ENCODE data around the gene ANKLE1. TPM values are rescaled to one million over a fixed set of nuclear protein-coding genes. Genes with fewer than 3 reads are reported as not detected.

The ANKLE1 gene
- total RNA-seq, 2 donors from 2014 or later = 4.6 to 9.9 TPM

GRCh38 chr19:17325133-17325532 is 43.4 kb downstream of the ANKLE1 start:
- no peak for DNase-seq
- no peak for TF ChIP-seq CTCF (conservative IDR thresholded peaks at IDR 0.05)

DNA sequence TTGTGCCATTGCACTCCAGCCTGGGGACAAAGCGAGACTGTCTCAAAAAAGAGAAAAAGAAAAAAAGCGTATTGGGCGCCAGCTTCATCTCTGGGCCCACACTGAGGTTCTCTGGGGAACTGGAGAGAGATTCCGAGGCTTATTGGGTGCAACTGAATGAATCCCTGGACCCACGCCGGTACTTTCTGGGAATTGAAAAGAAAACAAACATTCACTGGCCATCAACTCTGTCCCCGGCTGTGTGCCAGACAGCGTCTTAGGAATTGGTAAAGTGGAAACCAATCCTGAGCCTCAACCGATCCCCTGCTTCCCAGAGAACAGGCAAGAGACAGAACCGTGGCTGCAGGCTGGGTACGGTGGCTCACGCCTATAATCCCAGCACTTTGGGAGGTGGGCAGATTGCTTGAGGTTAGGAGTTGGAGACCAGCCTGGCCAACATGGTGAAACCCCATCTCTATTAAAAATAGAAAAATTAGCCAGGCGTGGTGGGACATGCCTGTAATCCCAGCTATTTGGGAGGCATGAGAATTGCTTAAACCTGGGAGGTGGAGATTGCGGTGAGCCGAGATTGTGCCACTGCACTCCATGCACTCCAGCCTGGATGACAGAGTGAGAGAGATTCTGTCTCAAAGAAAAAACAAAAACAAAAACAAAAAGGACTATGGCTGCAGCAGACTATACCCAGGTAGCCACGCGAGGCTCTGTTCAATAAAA is 44.3 kb downstream of the ANKLE1 start:
- no peak overlapping the region for H3K27ac Mint-ChIP-seq
- peak; percentile 45 for DNase-seq
- no peak overlapping the region for H3K4me3 ChIP-seq (ENCODE audit: low read length)
- no peak for TF ChIP-seq CTCF (conservative IDR thresholded peaks at IDR 0.05)
- no peak overlapping the region for H3K4me3 Mint-ChIP-seq
- H3K27me3 ChIP-seq (ENCODE audit: control insufficient read depth, insufficient read depth, low read length, poor library complexity, severe bottlenecking) = no peaks in the 10 kb centered on the region
- H3K27me3 Mint-ChIP-seq (ENCODE audit: insufficient read depth) = peaks cover 22% of the 10 kb centered on the region
- no peak overlapping the region for H3K9ac ChIP-seq (ENCODE audit: extremely low read depth, low read length, poor library complexity, severe bottlenecking)
- no peaks in the 10 kb centered on the region for H3K9me3 ChIP-seq (ENCODE audit: control insufficient read depth, low read length)
- peaks cover 1% of the 10 kb centered on the region for H3K4me1 Mint-ChIP-seq
- H3K9me3 Mint-ChIP-seq = no peaks in the 10 kb centered on the region
- H3K36me3 ChIP-seq (ENCODE audit: control insufficient read depth, insufficient read depth, low read length) = peaks cover 3% of the 10 kb centered on the region
- H3K27ac ChIP-seq (ENCODE audit: low read depth, low read length) = no peak overlapping the region
- H3K36me3 Mint-ChIP-seq (ENCODE audit: low read depth) = peaks cover 21% of the 10 kb centered on the region
- WGBS, 2 experiments (ENCODE audit: insufficient coverage in 1 of 2, insufficient read length in 1 of 2) = 91 to 92% methylated on average over 14 to 17 of the region's 17 CpGs
- H3K4me1 ChIP-seq (ENCODE audit: control insufficient read depth, insufficient read depth, low read length) = no peaks in the 10 kb centered on the region

More at GRCh38 chr19:17325133-17325532, 43.4 kb downstream of the ANKLE1 start:
- Histone ChIP-seq H3K4me3 (ENCODE audit: low read length) (no peak overlapping the region), H3K36me3 (ENCODE audit: control insufficient read depth, insufficient read depth, low read length) (peaks cover 6% of the 10 kb centered on the region), H3K9ac (ENCODE audit: extremely low read depth, low read length, poor library complexity, severe bottlenecking) (no peak overlapping the region), H3K27ac (ENCODE audit: low read depth, low read length) (no peak overlapping the region), H3K9me3 (ENCODE audit: control insufficient read depth, low read length) (no peaks in the 10 kb centered on the region), H3K27me3 (ENCODE audit: control insufficient read depth, insufficient read depth, low read length, poor library complexity, severe bottlenecking) (no peaks in the 10 kb centered on the region), H3K4me1 (ENCODE audit: control insufficient read depth, insufficient read depth, low read length) (no peaks in the 10 kb centered on the region)
- Mint-ChIP-seq H3K27ac (no peak overlapping the region), H3K4me1 (peaks cover 1% of the 10 kb centered on the region), H3K9me3 (no peaks in the 10 kb centered on the region), H3K4me3 (no peak overlapping the region), H3K36me3 (ENCODE audit: low read depth) (peaks cover 17% of the 10 kb centered on the region), H3K27me3 (ENCODE audit: insufficient read depth) (peaks cover 14% of the 10 kb centered on the region)
- 94 to 96% methylated on average over 15 to 20 of the region's 20 CpGs for WGBS, 2 experiments (ENCODE audit: insufficient coverage in 1 of 2, insufficient read length in 1 of 2)

- H3K4me1 ChIP-seq (ENCODE audit: control insufficient read depth, insufficient read depth, low read length) = no peaks in the 10 kb centered on the region
- no peaks in the 10 kb centered on the region for H3K27me3 ChIP-seq (ENCODE audit: control insufficient read depth, insufficient read depth, low read length, poor library complexity, severe bottlenecking)
- H3K4me3 Mint-ChIP-seq = no peak overlapping the region
- no peak overlapping the region for H3K9ac ChIP-seq (ENCODE audit: extremely low read depth, low read length, poor library complexity, severe bottlenecking)
- H3K4me1 Mint-ChIP-seq = peaks cover 1% of the 10 kb centered on the region
- no peak overlapping the region for H3K27ac Mint-ChIP-seq
- peaks cover 25% of the 10 kb centered on the region for H3K36me3 Mint-ChIP-seq (ENCODE audit: low read depth)
- H3K27me3 Mint-ChIP-seq (ENCODE audit: insufficient read depth) = peaks cover 24% of the 10 kb centered on the region
- peaks cover 3% of the 10 kb centered on the region for H3K36me3 ChIP-seq (ENCODE audit: control insufficient read depth, insufficient read depth, low read length)
- H3K9me3 ChIP-seq (ENCODE audit: control insufficient read depth, low read length) = no peaks in the 10 kb centered on the region
- H3K4me3 ChIP-seq (ENCODE audit: low read length) = no peak overlapping the region
- 78 to 86% methylated on average over 9 to 11 of the region's 11 CpGs for WGBS, 2 experiments (ENCODE audit: insufficient coverage in 1 of 2, insufficient read length in 1 of 2)
- H3K9me3 Mint-ChIP-seq = no peaks in the 10 kb centered on the region
- H3K27ac ChIP-seq (ENCODE audit: low read depth, low read length) = no peak overlapping the region
- DNase-seq = peak; percentile 86
- TF ChIP-seq CTCF (conservative IDR thresholded peaks at IDR 0.05) = no peak
Measured at GRCh38 chr19:17326595-17326966, 44.9 kb downstream of the ANKLE1 start.
